ENCODE measurements around the gene LEMD3. TPM values are rescaled to one million over a fixed set of nuclear protein-coding genes. Genes with fewer than 3 reads are reported as not detected.

LEMD3 gene
- total RNA-seq, 1 donor from 2014 or later, result 25.4 TPM

- Mint-ChIP-seq H3K27me3 (ENCODE audit: unreplicated experiment) (no peaks in the 10 kb centered on the region), H3K36me3 (ENCODE audit: unreplicated experiment) (no peaks in the 10 kb centered on the region), H3K4me3 (ENCODE audit: unreplicated experiment) (no peak overlapping the region), H3K9me3 (ENCODE audit: unreplicated experiment) (peaks cover 2% of the 10 kb centered on the region), H3K27ac (ENCODE audit: unreplicated experiment) (no peak overlapping the region), H3K4me1 (ENCODE audit: low read depth, unreplicated experiment) (no peaks in the 10 kb centered on the region)
- TF ChIP-seq CTCF (IDR thresholded peaks at IDR 0.05; ENCODE audit: partially characterized antibody, unreplicated experiment), result no peak
- no peak for DNase-seq
Observed at GRCh38 chr12:65294641-65295262, 125.4 kb downstream of the LEMD3 start.

GRCh38 chr12:65296508-65297265, 127.3 kb downstream of the LEMD3 start:
- no peak for DNase-seq
- Mint-ChIP-seq H3K27me3 (ENCODE audit: unreplicated experiment) (no peaks in the 10 kb centered on the region), H3K4me1 (ENCODE audit: low read depth, unreplicated experiment) (no peaks in the 10 kb centered on the region), H3K27ac (ENCODE audit: unreplicated experiment) (no peak overlapping the region), H3K4me3 (ENCODE audit: unreplicated experiment) (no peak overlapping the region), H3K36me3 (ENCODE audit: unreplicated experiment) (no peaks in the 10 kb centered on the region), H3K9me3 (ENCODE audit: unreplicated experiment) (peaks cover 2% of the 10 kb centered on the region)
- TF ChIP-seq CTCF (IDR thresholded peaks at IDR 0.05; ENCODE audit: partially characterized antibody, unreplicated experiment), result no peak

Other genes starting within 250 kb of the LEMD3 start
- gene WIF1, start 48.3 kb upstream of the LEMD3 start, total RNA-seq (ENCODE audit: unreplicated experiment), result not detected
- gene MSRB3, start 109.1 kb downstream of the LEMD3 start, total RNA-seq (ENCODE audit: unreplicated experiment), result 1.6 TPM